GM12892 (cell line): ENCODE results near the gene SIGLEC7. TPM values are rescaled to one million over a fixed set of nuclear protein-coding genes. Genes with fewer than 3 reads are reported as not detected.

Experiments used
- DNase-seq: peaks from one replicate; pipeline ENCODE4 v3.0.0; 2011; ENCODE audit not compliant: insufficient read length
- FAIRE-seq: peaks from 2 replicates; lab custom pipeline; 2011; peaks lifted over from hg19 to GRCh38; lab: Jason Lieb, UNC
- POLR2A ChIP-seq: IDR thresholded peaks from 2 replicates; pipeline ENCODE4 v1.6.1; 2011; ENCODE audit warnings: low read depth, low read length, control low read depth
- POLR2AphosphoS5 ChIP-seq: IDR thresholded peaks from 2 replicates; pipeline ENCODE4 v1.6.1; 2011; ENCODE audit warnings: low read depth, low read length, control low read depth
- TAF1 ChIP-seq: IDR thresholded peaks from 2 replicates; pipeline ENCODE4 v1.6.1; 2011; ENCODE audit warnings: low read depth, mild to moderate bottlenecking, control low read depth, low read length, borderline replicate concordance
- polyA plus RNA-seq: library from polyadenylated mRNA; unstranded; fragments of >200 nt; gene quantifications from one replicate; pipeline ENCODE4 v1.2.1, GENCODE V29; 2012; ENCODE audit warnings: missing spikeins, inconsistent platforms; ENCODE audit not compliant: missing spikeins

Gene SIGLEC7
- polyA plus RNA-seq, result not detected

DNA sequence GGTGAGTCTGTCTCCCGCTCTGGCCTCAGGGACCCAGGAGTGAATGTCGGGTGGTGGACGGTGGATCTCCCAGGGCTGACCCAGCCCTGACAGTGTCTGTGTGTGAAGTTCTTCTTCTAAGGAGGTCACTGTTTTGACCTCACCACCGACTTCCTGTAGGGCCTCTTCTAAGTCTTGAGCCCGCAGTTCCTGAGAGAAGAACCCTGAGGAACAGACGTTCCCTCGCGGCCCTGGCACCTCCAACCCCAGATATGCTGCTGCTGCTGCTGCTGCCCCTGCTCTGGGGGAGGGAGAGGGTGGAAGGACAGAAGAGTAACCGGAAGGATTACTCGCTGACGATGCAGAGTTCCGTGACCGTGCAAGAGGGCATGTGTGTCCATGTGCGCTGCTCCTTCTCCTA lies at the start of gene SIGLEC7:
Gene SIGLEC7, plus strand, starts transcription at position 183 of the 400 bp plus-strand sequence. Its CDS starts 69 bp downstream, at position 252.
- TF ChIP-seq TAF1, result no peak
- no peak for TF ChIP-seq POLR2AphosphoS5
- no peak for TF ChIP-seq POLR2A
- no peak for FAIRE-seq
- DNase-seq, result no peak

DNA sequence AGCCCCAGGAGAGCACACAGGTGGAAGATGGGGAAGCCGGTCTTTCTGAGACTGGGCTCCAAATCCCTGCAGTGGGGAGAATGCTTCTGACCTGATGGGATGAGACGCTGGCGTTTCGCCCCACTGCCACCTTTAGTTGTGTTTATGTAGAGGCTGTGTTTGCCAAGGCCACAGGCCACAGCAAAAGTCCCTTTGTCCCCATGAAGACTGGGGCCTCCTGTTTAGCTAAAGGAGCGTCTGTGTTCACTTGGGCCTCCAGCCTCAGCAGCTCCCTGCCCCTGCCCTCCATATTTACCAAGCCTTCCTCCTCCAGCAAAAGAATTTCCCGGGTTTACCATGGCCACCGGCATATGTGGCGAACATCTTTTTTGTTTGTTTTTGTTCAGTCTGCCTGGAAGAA lies 49.0 kb upstream of the SIGLEC7 start:
- TF ChIP-seq POLR2A (no peak), TAF1 (no peak), POLR2AphosphoS5 (no peak)
- no peak for DNase-seq
- FAIRE-seq, result no peak

DNA sequence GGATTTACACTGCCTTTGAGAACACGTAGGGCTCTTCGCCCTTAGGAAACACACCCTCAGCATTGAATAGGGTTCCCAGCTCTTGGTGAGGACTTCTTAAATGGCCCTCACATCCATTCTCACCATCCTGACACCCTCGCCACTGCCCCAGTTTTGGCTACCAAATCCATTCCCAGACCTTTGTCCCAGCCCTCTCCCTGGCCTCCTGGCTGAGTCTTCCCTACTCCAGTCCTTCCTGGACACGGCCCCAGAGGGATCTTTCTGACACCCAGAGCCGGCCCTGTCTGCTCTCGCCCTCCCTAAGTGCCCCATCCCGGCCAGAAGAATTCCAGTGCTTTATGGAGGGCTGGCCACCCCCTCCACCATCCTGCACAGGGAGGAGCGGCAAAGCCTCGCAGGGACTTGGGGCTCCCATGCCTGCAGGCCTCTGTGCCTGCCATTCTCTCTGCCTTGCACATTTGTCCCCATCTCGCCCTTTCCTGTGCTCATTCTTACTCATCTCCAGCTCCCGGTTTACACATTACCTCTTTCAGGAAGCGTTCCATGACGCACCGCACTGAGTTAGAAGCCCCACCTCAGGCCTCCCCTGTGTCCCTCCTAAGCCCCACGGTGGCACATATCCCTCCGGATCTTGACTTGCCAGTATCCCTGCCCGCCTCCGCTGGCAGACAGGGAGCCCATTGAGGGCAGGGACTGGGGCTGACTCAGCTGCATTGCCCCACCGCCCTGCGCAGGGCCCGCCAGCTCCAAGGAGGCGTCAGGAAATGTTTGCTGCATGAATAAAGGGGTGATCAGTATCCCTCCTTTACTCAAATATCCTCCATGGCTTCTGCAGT lies 48.4 kb upstream of the SIGLEC7 start:
- FAIRE-seq (no peak), DNase-seq (no peak)
- TF ChIP-seq POLR2A (no peak), TAF1 (no peak), POLR2AphosphoS5 (no peak)

DNA sequence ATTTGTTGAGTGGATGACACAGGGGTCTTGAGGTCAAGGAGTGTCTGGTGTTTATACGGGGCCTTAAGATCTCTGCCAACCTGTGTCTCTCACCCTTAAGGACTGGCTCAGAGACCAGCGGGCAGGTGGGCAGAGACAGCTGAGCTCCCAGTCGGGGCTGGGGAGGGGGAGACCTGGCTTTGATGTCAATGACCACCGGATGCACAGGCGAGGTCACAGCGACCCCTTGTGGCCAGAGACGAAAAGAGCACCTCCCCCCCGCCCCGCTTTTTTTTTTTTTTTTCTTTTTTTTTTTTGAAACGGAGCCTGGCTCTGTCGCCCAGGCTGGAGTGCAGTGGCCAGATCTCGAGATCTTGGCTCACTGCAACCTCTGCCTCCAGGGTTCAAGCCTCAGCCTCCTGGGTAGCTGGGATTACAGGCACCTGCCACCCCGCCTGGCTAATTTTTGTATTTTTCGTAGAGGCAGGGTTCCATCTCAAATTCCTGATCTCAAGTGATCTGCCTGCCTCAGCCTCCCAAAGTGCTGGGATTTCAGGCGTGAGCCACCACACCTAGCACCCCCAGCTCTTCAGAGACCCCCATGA lies 47.3 kb upstream of the SIGLEC7 start:
- DNase-seq, result peak; percentile 58
- TF ChIP-seq POLR2AphosphoS5 (no peak), POLR2A (no peak), TAF1 (no peak)
- FAIRE-seq, result peak; percentile 69

DNA sequence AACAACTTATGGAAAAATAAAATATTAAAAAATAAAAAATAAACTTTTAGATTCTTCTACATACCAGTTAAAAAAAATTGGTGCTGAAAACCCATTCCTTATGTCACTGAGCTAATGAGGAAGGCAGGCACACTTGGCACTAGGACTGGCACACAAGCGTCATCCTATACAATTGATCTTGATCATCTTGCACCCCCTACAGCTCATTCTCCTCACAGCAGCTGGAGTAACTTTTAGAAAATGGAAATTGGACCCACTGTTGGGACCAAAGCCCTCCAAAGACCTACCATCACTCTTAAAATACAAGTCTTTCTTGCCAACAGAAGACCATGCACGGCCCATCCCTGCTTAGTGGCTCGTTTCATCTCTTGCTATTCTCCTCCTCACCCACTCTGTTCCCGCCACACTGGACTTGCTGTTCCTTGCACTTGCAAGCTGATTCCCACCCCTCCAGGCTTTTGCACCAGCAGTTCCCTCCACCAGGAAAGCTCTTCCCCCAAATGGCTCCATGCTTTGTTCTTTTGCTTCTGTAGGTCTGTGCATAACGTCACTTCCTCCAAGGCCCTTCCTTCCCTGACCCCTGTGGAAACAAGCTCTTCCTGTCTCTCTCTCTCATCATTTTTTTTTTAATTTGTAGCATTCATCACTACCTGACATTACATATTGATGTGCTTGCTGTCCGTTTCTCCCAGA lies 45.5 kb upstream of the SIGLEC7 start:
- DNase-seq (no peak), FAIRE-seq (no peak)
- TF ChIP-seq TAF1 (no peak), POLR2AphosphoS5 (no peak), POLR2A (no peak)

DNA sequence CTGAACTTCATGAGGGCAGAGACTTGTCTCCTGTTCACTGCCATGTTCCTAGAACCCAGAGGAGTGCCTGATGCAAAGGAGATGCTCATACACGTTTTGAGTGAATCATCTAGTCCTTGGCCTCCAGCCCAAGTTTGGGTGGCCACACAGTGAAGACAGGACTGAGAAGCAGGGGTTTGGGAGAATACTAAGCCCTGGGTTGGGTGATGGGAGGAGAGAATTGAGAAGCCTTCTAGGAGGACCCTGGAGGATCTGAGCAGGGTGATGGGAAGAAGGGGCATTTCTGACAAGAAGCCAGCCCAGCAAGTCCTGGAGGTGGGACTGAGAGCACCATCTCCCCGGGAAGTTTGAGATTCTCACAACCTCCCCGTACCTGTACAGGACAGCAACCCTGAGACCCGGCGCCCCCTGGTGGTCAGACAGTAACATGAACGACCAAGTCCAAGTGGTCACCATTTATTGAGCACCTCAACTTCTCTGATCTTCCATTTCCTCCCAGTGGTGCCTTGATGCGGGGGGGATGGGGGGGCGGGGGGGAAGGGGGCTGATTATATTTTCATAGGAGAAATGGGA lies 44.8 kb upstream of the SIGLEC7 start:
- TF ChIP-seq POLR2AphosphoS5 (no peak), POLR2A (no peak), TAF1 (no peak)
- DNase-seq, result peak; percentile 76
- no peak for FAIRE-seq

DNA sequence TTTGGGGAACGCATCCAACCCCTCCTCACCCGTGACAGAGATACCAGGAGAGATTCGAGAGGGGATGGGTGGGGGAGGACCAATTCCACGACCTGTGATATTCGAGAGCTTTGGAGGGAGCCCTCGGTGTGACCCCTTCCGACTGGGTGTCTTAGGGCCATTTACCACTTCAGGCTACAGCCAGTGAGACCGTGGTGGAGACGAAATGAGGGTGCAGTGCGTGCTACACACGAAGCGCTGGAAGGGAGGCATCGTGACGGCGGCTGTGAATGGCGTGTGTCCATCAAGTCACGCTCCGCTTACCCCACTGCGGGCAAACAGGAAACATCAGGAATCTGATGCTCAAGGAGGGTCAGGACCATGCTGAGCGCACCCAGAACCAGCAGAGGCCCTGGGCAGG lies 44.3 kb upstream of the SIGLEC7 start:
- no peak for TF ChIP-seq TAF1
- no peak for TF ChIP-seq POLR2AphosphoS5
- no peak for TF ChIP-seq POLR2A
- FAIRE-seq (no peak), DNase-seq (no peak)

DNA sequence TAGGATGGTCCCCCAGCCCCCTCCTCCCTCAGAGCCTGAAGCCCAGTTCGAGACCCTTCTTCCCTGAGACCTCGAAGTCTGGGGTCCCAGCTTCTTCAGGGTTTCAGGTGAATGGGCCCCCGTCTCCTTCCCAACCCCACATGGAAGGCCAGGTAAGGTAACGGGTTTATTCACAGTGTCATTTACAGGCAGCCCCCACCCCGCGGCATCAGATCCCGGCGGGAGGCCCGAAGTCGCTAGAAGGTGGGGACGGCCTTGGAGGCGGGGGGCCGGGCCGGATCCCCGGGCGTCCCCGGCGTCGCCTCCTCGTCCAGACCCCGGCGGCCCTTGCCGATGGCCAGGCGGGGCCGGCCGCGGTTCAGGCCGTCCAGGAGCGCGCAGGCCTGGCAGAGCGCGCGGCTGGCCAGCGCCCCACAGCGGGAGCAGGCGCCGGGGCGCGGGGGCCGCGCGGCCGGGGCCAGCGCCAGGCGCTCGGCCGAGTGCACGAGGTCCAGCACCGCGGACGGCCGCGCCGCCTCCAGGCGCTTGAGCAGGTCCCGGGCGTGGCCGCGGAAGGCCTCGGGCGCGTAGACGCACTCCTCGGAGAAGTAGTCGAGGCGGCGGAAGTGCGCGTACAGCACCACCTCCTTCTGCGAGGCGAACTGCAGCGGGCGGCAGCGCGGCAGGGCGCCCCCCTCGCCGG lies 43.6 kb upstream of the SIGLEC7 start:
- TF ChIP-seq POLR2AphosphoS5, result no peak
- no peak for TF ChIP-seq TAF1
- TF ChIP-seq POLR2A, result no peak

DNA sequence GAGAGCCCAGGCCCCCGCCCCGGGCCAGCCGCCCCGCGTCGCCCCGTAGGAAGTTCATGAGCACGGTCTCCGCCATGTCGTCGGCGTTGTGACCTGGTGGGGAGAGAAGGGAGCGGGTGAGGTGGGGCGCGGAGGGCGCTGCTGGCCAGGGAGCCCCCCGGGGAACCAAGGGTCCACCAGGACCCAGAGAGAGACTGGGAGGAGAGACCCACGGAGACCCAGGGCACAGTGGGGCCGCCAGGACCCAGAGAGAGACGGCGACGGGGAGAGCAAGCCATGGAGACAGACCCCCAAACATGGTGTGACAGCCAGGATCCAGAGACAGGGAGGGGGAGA lies 43.1 kb upstream of the SIGLEC7 start:
- no peak for DNase-seq
- no peak for TF ChIP-seq TAF1
- TF ChIP-seq POLR2AphosphoS5, result no peak
- TF ChIP-seq POLR2A, result no peak
- no peak for FAIRE-seq

More for the DNA sequence above, 43.6 kb upstream of the SIGLEC7 start:
- DNase-seq, result no peak
- FAIRE-seq, result no peak

DNA sequence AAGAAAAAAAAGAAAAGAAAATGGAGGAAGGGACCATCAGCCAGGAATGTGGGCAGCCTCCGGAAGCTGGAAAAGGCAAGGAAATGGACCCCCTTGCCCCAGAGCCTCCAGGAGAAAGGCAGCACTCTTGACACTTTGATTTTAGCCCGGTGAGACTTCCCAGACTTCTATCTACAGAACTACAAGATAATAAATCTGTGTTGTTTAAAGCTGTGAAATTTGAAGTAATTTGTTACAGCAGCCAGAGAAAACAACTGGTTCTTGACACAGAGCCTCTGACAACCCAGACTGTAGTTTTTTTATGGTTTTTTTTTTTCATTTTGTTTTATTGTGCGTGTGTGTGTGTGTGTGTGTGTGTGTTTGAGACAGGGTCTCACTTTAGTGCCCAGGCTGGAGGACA lies 41.5 kb upstream of the SIGLEC7 start:
- FAIRE-seq, result no peak
- no peak for DNase-seq
- no peak for TF ChIP-seq POLR2AphosphoS5
- no peak for TF ChIP-seq POLR2A
- TF ChIP-seq TAF1, result no peak
